GM12878 (cell line): ENCODE measurements around the gene KRTAP10-9. TPM values are rescaled to one million over a fixed set of nuclear protein-coding genes. Genes with fewer than 3 reads are reported as not detected.

Source experiments
- ATAC-seq: fragments of 200-7000 bp; cut with Tn5 transposase; 3 replicates; pipeline ENCODE4 v1.9.1; 2020; ENCODE audit warnings: mild to moderate bottlenecking, moderate library complexity
- BruUV-seq: library from RNA; stranded (reverse); fragments of 400-500 nt; replicated peaks from 2 replicates; lab custom pipeline; 2021; lab: Mats Ljungman, UMichigan
- CTCF ChIA-PET: fragments of 300-600 bp; sonication (Branson Sonifier 250); formaldehyde crosslinking; extraction: SDS; loops from one replicate; lab custom pipeline; 2021; ENCODE audit warnings: inconsistent platforms; lab: Yijun Ruan, JAX
- POLR2A ChIA-PET: fragments of 350-600 bp; formaldehyde crosslinking; extraction: SDS; loops from one replicate; lab custom pipeline; 2021; ENCODE audit warnings: inconsistent platforms; lab: Charles Lee
- RAD21 ChIA-PET: fragments of 300-600 bp; sonication (Branson Sonifier 250); formaldehyde crosslinking; loops from one replicate; lab custom pipeline; 2023; ENCODE audit warnings: antibody characterized with exemption; ENCODE audit not compliant: unreplicated experiment; lab: Charles Lee
- SMC1A ChIA-PET: fragments of 300-600 bp; sonication (Branson Sonifier 250); formaldehyde crosslinking; loops from one replicate; lab custom pipeline; 2023; ENCODE audit not compliant: unreplicated experiment, uncharacterized antibody; lab: Charles Lee
- DNase-seq: peaks from one replicate; pipeline ENCODE4 v3.0.0-alpha.2; 2011; ENCODE audit warnings: low read depth, low spot score
- FAIRE-seq: peaks from 3 replicates; lab custom pipeline; 2011; peaks lifted over from hg19 to GRCh38; lab: Jason Lieb, UNC
- H2AFZ ChIP-seq: 2 replicates; pipeline ENCODE4 v1.6.0; 2011; ENCODE audit warnings: low read depth, low read length, control low read depth; ENCODE audit not compliant: control insufficient read depth
- H3K27ac ChIP-seq: 2 replicates; pipeline ENCODE4 v1.5.1; 2011; ENCODE audit warnings: control low read depth; ENCODE audit not compliant: control insufficient read depth, insufficient read depth
- H3K27me3 ChIP-seq, 2 experiments: replicated peaks in 1 of 2; 2 replicates each; pipeline versions ENCODE4 v1.6.0 to v1.6.1; 2011; ENCODE audit warnings: low read length in 1 of 2; ENCODE audit not compliant: control insufficient read depth in 2 of 2, insufficient read depth in 2 of 2
- H3K36me3 ChIP-seq, 2 experiments: 2 replicates each; pipeline ENCODE4 v1.5.1; 2011; ENCODE audit warnings: low read length in 1 of 2; ENCODE audit not compliant: control insufficient read depth in 2 of 2, insufficient read depth in 2 of 2
- H3K4me1 ChIP-seq: 2 replicates; pipeline ENCODE4 v1.6.1; 2011; ENCODE audit warnings: mild to moderate bottlenecking, low read length, moderate library complexity, mixed read lengths; ENCODE audit not compliant: control insufficient read depth, insufficient read depth
- H3K4me2 ChIP-seq: 2 replicates; pipeline ENCODE4 v1.6.0; 2011; ENCODE audit warnings: control low read depth; ENCODE audit not compliant: control insufficient read depth, insufficient read depth
- H3K4me3 ChIP-seq: fragments of 200-600 bp; sonication (generic); 2 replicates; pipeline ENCODE4 v1.5.1; 2016
- H3K79me2 ChIP-seq: 2 replicates; pipeline ENCODE4 v1.6.0; 2011; ENCODE audit warnings: low read length; ENCODE audit not compliant: control insufficient read depth, insufficient read depth
- H3K9ac ChIP-seq: 2 replicates; pipeline ENCODE4 v1.8.0; 2011; ENCODE audit warnings: low read length, control low read depth, mixed read lengths; ENCODE audit not compliant: control insufficient read depth, insufficient read depth
- H3K9me3 ChIP-seq: replicated peaks from 3 replicates; pipeline ENCODE4 v1.5.1; 2011; ENCODE audit warnings: mild to moderate bottlenecking, low read length; ENCODE audit not compliant: control insufficient read depth, insufficient read depth
- H4K20me1 ChIP-seq: 2 replicates; pipeline ENCODE4 v1.6.0; 2011; ENCODE audit not compliant: control insufficient read depth, insufficient read depth
- ASH2L ChIP-seq: fragments of 300-600, 200-600 bp; sonication (generic); IDR thresholded peaks from 2 replicates; pipeline ENCODE4 v1.6.1; 2017; ENCODE audit warnings: low read depth, mild to moderate bottlenecking, borderline replicate concordance
- BMI1 ChIP-seq: fragments of 450-650 bp; IDR thresholded peaks from 2 replicates; pipeline ENCODE4 v1.6.1; 2016; ENCODE audit warnings: mild to moderate bottlenecking, moderate library complexity, borderline replicate concordance
- BRCA1 ChIP-seq: IDR thresholded peaks from 2 replicates; pipeline ENCODE4 v1.6.1; 2011; ENCODE audit warnings: low read depth, low read length, improper control_type of control experiment
- CEBPZ ChIP-seq: fragments of 150-350 bp; IDR thresholded peaks from 2 replicates; pipeline ENCODE4 v1.6.1; 2016; ENCODE audit warnings: low read depth, low read length
- FOS ChIP-seq: IDR thresholded peaks from 3 replicates; pipeline ENCODE4 v1.6.1; 2011; ENCODE audit warnings: borderline replicate concordance; ENCODE audit not compliant: insufficient read length; ENCODE audit errors: extremely low read depth
- HDAC6 ChIP-seq: fragments of 200-600 bp; sonication (generic); IDR thresholded peaks from one replicate; pipeline ENCODE4 v1.8.0; 2017; ENCODE audit warnings: antibody characterized with exemption; ENCODE audit not compliant: unreplicated experiment
- MTA2 ChIP-seq: fragments of 450-650 bp; IDR thresholded peaks from 2 replicates; pipeline ENCODE4 v1.6.1; 2016; ENCODE audit warnings: low read depth, mild to moderate bottlenecking, moderate library complexity
- NBN ChIP-seq: fragments of 450-650 bp; IDR thresholded peaks from 2 replicates; pipeline ENCODE4 v1.6.1; 2016
- NFYA ChIP-seq: IDR thresholded peaks from 2 replicates; pipeline ENCODE4 v1.6.1; 2011; ENCODE audit warnings: low read depth, mild to moderate bottlenecking, low read length, improper control_type of control experiment, borderline replicate concordance
- NR2C1 ChIP-seq: fragments of 450-650 bp; IDR thresholded peaks from 2 replicates; pipeline ENCODE4 v1.6.1; 2017; ENCODE audit warnings: antibody characterized with exemption, mild to moderate bottlenecking, moderate library complexity
- PAX5 ChIP-seq: IDR thresholded peaks from 2 replicates; pipeline ENCODE4 v1.6.1; 2011; ENCODE audit warnings: low read depth, low read length, borderline replicate concordance
- RB1 ChIP-seq: fragments of 450-650 bp; formaldehyde crosslinking; IDR thresholded peaks from 2 replicates; pipeline ENCODE4 v1.6.1; 2017; ENCODE audit warnings: mild to moderate bottlenecking, borderline replicate concordance
- RFX5 ChIP-seq: IDR thresholded peaks from 2 replicates; pipeline ENCODE4 v1.6.1; 2011; ENCODE audit warnings: low read depth, low read length, improper control_type of control experiment
- SMAD1 ChIP-seq: fragments of 450-650 bp; IDR thresholded peaks from 2 replicates; pipeline ENCODE4 v1.6.1; 2018; ENCODE audit warnings: mild to moderate bottlenecking, low read depth; ENCODE audit not compliant: partially characterized antibody
- SRF ChIP-seq, 2 experiments: IDR thresholded peaks; 2 replicates each; pipeline ENCODE4 v1.6.1; 2011; ENCODE audit warnings: low read depth in 2 of 2, low read length in 2 of 2, mild to moderate bottlenecking in 1 of 2, moderate library complexity in 1 of 2
- STAT1 ChIP-seq: fragments of 450-650 bp; conservative IDR thresholded peaks from 2 replicates; pipeline ENCODE4 v1.6.1; 2014; ENCODE audit warnings: antibody characterized with exemption, mild to moderate bottlenecking
- WRNIP1 ChIP-seq: IDR thresholded peaks from 2 replicates; pipeline ENCODE4 v1.6.1; 2011; ENCODE audit warnings: low read depth, low read length, improper control_type of control experiment, borderline replicate concordance
- ZNF622 ChIP-seq: fragments of 450-650 bp; IDR thresholded peaks from 2 replicates; pipeline ENCODE4 v1.6.1; 2017; ENCODE audit warnings: mild to moderate bottlenecking, inconsistent platforms
- WGBS: methylation state at CpG from one replicate; pipeline ENCODE4 v1.1.6; 2016; ENCODE audit warnings: low lambda C conversion rate; ENCODE audit not compliant: insufficient replicate concordance, insufficient coverage; ENCODE audit errors: missing lambda C conversion rate; 5-methylcytosine and 5-hydroxymethylcytosine counted together
- in situ Hi-C: fragments of 300-500 bp; cut with MboI; formaldehyde crosslinking; loops from 9 replicates; pipeline ENCODE4 v1.14.3; 2018; ENCODE audit warnings: mixed read lengths
- intact Hi-C: fragments of 100-400 bp; cut with micrococcal nuclease; formaldehyde crosslinking; loops from one replicate; pipeline ENCODE4 v1.14.2; 2022; ENCODE audit not compliant: unreplicated experiment
- polyA plus RNA-seq, 11 experiments: library from polyadenylated mRNA; depleted of rRNA in 4 of 11; unstranded in 6 of 11; stranded (reverse) in 5 of 11; fragments of >200 nt; fragmentation: Nextera tagmentation in 4 of 11; fragmentation: Illumina TruSeq in 1 of 11; extraction: Ambion mirVana in 4 of 11; extraction: Trizol in 1 of 11; gene quantifications; 1 replicate in 1 of 11; 2 replicates in 10 of 11; pipeline versions ENCODE4 v1.2.1 to v1.2.3, GENCODE V29; 2011 to 2016; ENCODE audit warnings: inconsistent platforms in 2 of 11, missing spikeins in 2 of 11, low read depth in 1 of 11
- total RNA-seq, 4 experiments: library from RNA; depleted of rRNA in 3 of 4; stranded (reverse); fragments of >200 nt in 3 of 4; fragmentation: Illumina TruSeq in 1 of 4; extraction: Trizol in 1 of 4; gene quantifications; 2 replicates each; pipeline versions ENCODE4 v1.2.1 to v1.2.3, GENCODE V29; 2013 to 2021

The KRTAP10-9 gene
- total and polyA plus RNA-seq, 10 of the 15 experiments (the other 5 are each of a cell fraction or from before 2014, with no cell fraction given) = not detected

DNA sequence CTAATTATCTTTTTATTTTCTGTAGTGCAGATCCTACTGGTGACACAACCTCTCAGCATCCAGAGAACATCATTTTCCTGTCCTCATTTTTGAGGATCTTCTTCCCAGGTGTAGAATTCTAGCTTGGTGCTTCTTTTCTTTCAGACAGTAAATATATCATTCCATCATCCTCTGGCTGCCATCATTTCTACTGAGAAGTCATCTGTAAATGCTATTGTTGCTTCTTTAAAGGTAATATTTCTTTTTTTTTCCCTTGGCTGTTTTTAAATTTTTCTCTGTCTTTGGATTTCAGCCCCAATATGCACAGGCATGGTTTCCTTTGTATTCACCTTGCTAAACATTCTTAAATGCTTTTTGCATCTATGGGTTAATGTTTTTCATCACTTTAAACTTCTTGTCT lies 3.3 kb upstream of the KRTAP10-9 start:
- ChIA-PET SMC1A (interaction anchor here (1.1 kb wide), 1 partner anchor 8 kb away, joined by 3 read pairs; no protein-coding TSS in a partner anchor), RAD21 (no interaction called here), POLR2A (no interaction called here), CTCF (no interaction called here)
- Histone ChIP-seq H3K9me3 (peaks cover 1% of the 10 kb centered on the region; the same call in 1 of the 3 replicates), H3K4me3 (no peak overlapping the region), H3K36me3 (no peaks in the 10 kb centered on the region), H3K79me2 (no peaks in the 10 kb centered on the region), H3K27me3 (no peaks in the 10 kb centered on the region), H3K9ac (no peak overlapping the region), H4K20me1 (no peaks in the 10 kb centered on the region), H3K27ac (no peak overlapping the region), H3K4me2 (no peak overlapping the region), H2AFZ (no peak overlapping the region), H3K4me1 (no peaks in the 10 kb centered on the region)
- ATAC-seq (no peak), DNase-seq (no peak), FAIRE-seq (no peak)
- in situ Hi-C loops = no loop called here
- intact Hi-C loops = no loop called here
- BruUV-seq = no TSS peak
- TF ChIP-seq HDAC6 (no peak), RB1 (no peak), BMI1 (no peak), STAT1 (no peak), SMAD1 (no peak), FOS (no peak), RFX5 (no peak), ASH2L (no peak), NBN (no peak)

GRCh38 chr21:44625756-44626155 lies 1.1 kb upstream of the KRTAP10-9 start:
- ChIA-PET CTCF (no interaction called here), SMC1A (no interaction called here), RAD21 (no interaction called here), POLR2A (no interaction called here)
- no peaks in the 10 kb centered on the region for H4K20me1 ChIP-seq
- no peak for ATAC-seq
- in situ Hi-C loops = no loop called here
- H3K4me2 ChIP-seq = no peak overlapping the region
- no peaks in the 10 kb centered on the region for H3K79me2 ChIP-seq
- H3K9me3 ChIP-seq = peaks cover 10% of the 10 kb centered on the region; the same call in 1 of the 3 replicates
- H3K27ac ChIP-seq = no peak overlapping the region
- H3K4me3 ChIP-seq = no peak overlapping the region
- BruUV-seq = no TSS peak
- no peak for FAIRE-seq
- no peaks in the 10 kb centered on the region for H3K36me3 ChIP-seq
- H2AFZ ChIP-seq = no peak overlapping the region
- no peak for DNase-seq
- H3K4me1 ChIP-seq = no peaks in the 10 kb centered on the region
- H3K27me3 ChIP-seq = no peaks in the 10 kb centered on the region
- 70% methylated on average over 7 of the region's 7 CpGs for WGBS
- intact Hi-C loops = no loop called here
- no peak overlapping the region for H3K9ac ChIP-seq
- TF ChIP-seq ZNF622 = no peak
- no peak for TF ChIP-seq PAX5
- no peak for TF ChIP-seq WRNIP1
- TF ChIP-seq SRF (IDR thresholded peaks at IDR 0.05; ENCODE audit: low read depth in 2 of 2, low read length in 2 of 2) = no peak
- no peak for TF ChIP-seq CEBPZ
- no peak for TF ChIP-seq BRCA1
- TF ChIP-seq MTA2 = no peak
- no peak for TF ChIP-seq NR2C1
- no peak for TF ChIP-seq NFYA
